ENCODE measurements around the gene MBTPS1.

The MBTPS1 gene

DNA sequence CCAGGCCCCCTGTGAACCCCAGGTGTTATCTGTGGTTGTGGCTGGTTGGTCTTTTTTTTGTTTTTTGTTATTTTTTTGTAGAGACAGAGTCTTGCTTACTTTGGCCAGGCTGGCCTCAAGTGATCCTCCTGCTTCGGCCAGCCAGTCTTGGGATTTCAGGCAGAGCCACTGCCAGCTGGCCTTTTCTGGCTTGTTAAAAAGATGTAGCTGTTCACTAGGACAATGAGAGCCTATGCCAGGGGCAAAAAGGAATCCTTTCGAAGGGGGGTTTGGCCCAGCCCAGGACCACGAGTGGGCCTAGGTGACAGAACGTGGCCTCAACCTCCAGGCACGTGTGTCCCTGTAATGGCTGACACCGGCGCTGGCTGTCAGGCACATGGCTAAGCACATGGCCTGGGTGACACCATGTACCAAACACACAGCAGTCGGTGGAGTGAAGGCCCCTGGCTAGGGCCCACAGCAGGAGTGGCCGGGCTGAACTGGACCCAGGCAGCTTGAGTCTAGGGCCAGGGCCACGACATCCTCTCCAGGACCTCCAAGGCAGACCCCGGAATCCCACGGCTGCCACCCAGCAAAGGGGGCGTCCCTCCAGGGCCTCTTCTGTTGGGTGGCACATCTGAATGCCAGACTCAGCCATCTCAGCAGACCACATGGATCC lies 67.2 kb downstream of the MBTPS1 start:
- no peak for ATAC-seq

DNA sequence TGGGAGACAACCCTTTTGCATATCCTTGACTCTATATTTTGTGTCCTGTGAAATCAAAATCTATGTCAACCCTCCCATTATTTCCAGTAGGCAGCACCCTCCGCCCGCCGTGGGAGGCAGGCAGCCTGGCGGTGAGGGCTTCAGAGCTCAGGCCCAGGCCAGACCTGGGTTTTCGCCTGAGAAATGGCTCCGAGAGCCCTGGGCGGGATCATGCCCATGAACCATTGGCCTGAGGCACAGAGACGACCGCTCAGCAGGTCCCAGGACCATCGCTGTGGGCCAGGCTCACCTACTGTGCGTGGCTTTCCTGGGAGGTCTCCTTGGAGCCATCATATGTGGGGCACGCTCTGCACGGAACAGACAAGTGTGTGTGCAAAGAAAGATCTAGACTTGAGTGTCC lies 67.9 kb downstream of the MBTPS1 start:
- ATAC-seq = no peak

DNA sequence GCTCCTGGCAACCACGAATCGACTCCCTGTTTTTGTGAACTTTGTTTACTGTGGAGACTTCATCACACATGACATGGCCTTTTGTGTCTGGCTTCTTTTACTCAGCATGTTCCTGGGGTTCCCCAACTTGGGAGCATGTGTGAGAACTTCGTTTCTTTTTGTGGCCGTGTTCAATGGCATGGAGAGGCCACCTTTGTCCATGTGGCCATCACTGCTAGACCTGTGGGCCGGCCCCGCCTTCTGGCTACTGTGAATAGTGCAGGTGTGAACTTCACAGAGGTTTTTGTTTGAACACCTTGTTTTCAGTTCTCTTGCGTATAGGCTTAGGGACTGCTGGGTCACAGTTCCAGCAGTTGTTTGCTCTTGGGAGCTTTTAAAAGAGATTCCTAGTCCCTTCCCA lies 68.5 kb downstream of the MBTPS1 start:
- no peak for ATAC-seq

DNA sequence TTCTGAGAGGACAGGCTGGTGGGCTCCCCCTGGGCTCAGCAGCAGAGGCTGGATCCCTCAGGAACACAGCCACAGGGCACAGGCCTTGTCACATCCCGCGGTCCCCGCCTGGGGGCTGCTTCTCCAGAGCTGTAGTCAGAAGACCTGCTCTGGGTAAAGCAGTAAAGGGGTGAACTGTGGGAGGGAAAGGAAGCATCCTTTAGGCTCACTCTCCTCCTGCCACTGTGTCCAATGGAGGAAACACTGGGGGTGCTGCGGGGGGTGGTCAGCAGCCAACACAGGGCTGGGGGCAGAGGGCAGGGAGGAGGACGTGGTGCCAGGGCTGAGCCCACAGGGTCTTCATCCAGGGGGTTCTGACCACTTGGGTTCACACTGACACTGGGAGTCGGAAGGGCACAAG lies 69.1 kb downstream of the MBTPS1 start:
- ATAC-seq = no peak

DNA sequence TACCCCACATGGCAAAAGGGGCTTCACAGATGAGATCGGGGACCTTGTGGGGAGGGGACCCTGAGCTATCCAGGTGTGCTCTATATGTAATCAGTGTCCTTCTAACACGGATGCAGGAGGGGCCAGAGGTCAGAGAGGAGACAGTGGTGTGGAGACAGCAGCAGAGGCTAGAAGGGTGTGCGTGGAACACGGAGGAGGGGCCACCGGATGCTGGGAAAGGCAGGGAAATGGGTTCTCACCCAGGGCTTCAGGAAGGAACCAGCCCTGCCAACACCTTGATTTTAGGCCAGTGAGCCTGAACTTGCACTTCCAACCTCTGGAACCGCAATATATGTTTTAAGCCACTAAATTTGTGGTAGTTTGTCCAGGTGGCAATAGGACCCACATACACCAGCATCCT lies 69.5 kb downstream of the MBTPS1 start:
- no peak for ATAC-seq

DNA sequence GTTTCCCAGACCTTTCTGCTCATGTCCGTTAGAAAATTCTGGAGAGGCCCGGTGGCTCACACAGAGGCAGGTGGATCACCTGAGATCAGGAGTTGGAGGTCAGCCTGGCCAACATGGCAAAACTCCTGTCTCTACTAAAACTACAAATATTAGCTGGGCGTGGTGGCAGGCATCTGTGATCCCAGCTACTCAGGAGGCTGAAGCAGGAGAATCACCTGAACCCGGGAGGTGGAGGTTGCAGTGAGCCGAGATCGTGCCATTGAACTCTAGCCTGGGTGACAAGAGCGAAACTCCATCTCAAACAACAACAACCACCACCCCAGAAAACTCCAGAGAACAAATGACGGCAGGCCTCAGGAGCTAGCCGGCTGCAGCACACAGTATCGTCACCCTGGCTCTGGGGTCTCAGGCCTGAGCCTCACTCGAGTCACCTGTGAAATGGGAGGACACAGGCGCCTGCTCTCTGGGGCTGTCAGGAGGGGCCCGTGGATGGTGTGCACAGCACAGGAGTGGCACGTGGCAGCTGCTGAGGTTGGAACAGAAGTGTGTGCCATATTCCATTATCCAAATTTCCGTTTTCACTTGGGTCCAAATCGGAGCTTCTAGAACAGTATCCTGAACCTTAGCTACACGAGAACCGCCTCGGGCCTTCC lies 70.8 kb downstream of the MBTPS1 start:
- ATAC-seq = no peak

DNA sequence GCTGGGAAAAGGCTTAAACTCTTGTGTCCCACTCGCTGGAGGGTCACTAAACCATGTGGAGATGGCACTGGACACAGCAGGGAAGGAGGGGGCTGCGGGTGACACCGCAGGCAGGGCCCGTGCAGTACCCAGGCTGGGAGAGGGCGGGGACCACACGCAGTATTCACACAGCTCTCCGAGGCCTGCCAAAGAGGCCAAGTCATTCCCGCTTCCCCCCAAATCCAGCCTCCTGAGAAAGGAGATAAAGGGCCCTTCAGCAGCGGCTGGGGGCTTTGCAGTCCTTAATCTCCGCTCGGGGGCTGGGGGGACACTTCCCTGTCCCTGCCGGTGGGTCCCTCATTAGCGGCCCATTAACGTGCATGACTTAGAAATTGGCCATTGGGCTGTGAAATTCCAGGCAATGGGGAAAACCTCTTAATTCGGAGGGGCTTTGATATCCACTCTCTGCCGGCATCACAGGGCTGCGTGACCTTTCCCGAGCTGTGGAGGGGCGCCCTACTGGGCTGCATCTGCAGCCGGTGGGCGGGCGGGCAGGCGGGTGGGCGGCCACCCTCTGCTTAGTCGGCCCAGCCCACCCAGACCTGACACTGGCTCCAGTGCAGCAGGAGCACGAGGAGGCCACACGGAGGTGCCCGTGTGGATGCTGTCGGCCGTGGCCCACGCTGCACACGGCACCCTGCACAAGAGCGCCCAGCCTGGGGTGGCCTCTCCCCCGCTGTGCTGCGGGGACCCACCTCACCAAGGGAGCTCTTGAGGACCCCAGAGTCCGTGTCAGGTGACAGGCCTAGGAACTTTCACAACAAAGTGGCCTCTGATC lies 71.5 kb downstream of the MBTPS1 start:
- no peak for ATAC-seq

DNA sequence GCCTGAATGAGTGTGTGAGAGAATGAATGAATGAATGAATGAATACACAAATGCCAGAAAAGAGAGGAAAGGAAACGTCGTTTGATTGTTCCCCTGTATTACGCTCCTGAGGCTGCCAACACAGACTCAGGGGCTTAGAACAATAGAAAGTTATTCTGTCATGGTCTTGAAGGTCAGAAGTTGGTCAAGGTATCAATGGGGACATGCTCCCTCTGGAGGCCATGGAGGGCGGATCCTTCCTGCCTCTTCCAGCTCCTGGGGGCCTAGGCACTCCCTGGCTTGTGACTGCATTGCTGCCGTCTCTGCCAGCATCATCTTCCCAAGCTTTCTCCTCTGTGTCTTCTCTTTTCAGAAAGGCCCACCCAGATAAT lies 72.6 kb downstream of the MBTPS1 start:
- no peak for ATAC-seq

DNA sequence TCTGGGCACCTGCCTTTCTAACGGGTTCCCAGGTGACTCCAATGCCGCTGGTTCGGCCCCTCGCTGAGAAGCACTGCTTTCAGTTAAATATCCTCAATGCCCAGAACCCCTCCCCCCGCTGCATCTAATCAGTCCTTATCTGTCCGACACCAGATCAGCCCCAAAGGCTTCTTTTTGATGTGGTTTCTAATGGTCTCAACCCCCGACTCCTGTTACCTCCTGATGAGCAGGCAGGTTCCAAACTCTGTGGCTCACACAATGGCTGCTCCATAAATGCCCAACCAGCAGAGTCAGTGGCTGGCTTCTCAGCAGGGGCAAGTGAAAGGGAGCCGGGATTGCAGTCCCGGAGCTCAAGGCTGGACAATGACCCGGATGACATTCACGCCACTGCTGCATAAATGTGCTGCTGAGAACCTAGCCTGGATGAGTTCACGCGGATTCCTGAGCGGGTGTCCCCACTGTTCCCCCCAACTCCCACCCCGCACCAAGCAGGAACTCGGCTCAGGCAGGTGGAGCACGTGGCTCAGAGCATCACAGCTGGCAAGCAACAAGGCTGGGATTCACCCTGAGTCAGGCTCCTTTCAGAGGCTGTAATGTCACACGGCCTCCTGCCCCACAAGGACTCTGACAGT lies 73.1 kb downstream of the MBTPS1 start:
- ATAC-seq = no peak

DNA sequence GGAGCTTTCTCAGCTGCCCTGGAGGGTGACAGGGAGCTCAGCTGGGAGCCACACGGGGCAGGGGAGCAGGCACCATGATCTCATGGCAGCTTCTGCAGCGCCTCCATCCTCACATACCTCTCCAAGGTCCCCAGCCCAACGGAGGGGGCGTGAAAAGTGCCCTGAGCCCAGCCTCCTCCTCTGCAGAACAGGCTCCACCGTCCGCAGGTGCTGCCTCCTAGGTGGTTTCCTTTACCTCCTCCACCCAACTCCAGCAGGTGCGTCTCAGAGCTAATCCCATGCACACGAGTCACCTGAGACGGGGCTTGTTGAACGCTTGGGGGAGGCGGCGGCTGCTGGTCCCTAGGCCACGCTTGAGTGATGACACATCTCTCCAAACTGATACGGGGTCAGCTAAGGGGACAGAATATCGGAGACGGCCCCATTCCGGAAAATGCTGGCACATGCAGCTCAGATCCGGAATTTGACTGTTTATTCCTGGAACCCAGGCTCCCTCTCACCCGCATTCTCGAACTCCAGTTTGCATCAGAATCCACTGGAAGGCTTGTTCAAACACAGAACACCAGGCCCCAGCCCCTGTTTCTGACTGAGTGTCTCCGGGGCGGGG lies 73.8 kb downstream of the MBTPS1 start:
- ATAC-seq = no peak

DNA sequence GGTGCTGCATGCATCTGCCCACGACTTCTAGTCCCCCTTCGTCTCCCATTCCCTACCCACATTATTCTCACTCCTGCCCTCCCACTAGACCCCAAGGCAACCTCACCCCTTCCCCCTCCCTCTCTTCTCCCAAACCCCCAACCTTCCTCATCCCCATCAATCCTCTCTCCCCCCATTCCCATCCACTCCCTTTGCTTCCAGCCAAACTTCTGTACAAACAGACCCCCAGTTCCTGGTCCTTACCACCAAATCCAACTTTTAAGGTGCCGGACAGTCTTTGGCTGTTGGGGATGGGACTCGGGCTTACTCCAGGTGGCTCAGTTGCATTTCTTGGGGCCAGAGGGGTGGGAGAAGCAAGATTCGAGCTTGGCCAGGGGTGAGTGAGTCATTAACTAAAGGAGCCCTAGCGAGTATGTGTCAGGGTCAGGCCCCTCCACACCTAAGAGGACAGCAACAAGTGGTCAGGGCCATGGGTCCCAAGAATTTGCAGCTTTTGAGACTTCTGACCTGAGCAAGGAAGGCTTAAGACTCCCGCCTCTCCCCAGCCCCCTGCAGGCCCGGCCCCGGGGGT lies 74.3 kb downstream of the MBTPS1 start, which contains the start of gene SLC38A8:
SLC38A8 (minus strand) TSS at position 488 of the 571 bp plus-strand sequence. CDS start 638 bp downstream, outside the sequence.
- ATAC-seq = no peak

DNA sequence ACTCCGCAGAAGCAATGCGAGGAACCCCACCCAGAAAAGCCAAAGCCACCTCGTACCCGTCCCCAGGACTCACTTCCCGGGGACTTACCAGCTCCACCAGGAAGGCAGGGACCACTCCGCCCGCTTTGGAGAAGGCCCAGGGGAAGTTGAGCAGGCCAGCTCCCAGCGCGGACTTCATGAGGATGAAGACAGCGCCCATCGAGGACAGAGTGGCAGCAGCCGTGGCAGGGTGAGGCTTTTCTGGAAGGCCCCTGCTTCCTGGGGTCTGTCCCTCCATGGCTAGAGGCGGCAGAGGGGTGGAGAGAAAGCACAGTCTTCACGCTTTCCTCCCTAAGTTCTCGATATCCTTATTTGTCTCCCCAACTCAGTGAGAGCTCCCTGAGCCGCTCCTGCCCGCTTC lies 74.9 kb downstream of the MBTPS1 start:
- ATAC-seq = no peak

DNA sequence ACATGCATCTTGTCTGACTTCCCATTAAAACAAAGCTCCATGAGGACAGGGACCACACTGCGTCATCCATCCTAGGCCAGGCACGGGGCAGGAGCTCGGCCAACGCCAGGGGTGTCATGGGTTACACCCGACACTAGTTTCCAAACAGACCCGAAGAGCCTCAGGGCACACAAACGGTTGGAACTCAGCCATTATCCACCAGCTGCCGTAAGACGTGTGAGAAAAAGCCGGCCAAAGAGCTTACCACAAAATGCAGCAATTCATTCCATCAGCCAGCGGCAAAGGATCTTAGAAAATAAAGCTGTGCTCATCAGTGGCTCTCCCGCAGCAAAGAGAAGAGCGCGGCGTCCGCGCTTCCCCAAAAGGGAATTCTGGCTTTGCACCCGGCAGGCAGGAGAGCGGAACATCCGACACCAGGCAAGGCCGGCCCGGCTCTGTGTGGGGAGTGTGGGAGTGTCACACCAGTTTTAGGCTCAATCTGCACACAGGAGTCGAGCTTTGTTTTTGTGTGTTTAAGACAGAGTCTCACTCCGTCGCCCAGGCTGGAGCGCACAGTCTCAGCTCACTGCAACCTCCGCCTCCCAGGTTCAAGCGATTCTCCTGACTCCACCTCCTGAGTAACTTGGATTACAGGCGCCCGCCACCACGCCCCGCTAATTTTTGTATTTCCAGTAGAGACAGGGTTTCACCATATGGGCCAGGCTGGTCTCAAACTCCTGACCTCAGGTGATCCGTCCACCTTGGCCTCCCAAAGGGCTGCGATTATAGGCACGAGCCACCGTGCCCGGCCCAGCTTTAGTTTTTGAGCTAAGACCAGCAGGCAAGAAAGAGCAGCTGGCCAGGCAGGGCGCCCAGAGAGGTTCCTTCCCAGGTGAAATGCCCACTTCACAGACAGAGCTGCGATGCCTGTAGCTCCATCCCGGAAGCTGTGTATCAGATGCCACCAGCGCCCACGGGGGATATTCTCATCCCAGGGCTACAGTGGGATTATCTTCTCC lies 75.6 kb downstream of the MBTPS1 start:
- ATAC-seq = no peak

DNA sequence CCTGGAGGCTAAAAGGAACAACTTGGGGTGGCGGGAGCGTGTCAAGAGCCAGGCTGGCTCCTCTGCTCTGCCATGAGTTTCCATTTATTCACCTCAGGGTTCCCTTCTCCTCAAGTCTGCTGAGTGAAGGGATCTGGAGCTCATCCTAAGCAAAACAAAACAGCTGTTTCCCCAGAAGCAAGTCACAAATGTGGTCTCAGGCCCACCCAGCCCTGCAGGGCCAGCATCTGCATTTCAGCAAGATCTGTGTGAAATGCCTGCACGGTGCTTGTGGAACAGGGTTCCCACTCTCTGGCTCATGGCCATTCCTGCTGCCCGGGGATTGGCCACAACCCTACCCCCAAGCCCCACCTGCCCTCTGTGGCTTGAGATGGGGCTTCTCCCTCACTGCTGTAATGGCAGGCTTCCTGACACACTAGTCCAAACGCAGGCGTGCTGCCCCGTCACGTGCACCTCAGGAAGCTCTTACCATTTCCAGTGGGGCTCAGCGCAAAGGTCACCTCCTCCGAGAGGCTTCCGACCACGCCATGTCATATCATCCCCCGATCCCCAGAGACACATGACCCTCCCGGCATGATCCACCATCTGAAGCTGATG lies 76.4 kb downstream of the MBTPS1 start:
- no peak for ATAC-seq

DNA sequence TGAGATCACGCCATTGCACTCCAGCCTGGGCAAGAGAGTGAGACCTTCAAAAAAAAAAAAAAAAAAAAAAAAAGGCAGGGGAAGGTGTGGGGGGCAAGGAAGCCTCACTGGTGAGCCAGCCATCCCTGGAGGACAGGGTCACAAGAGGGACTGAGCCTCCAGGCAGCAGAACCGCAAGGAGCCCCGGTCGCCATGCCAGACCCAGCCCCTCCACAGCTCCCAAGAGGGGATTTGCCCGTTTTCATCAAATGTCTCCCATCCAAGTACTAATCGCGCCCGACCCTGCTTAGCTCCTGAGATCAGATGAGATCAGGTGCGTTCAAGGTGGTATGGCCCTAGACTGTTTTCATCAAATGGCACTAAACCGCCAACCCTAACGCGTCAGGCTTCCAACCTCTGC lies 77.0 kb downstream of the MBTPS1 start:
- no peak for ATAC-seq

DNA sequence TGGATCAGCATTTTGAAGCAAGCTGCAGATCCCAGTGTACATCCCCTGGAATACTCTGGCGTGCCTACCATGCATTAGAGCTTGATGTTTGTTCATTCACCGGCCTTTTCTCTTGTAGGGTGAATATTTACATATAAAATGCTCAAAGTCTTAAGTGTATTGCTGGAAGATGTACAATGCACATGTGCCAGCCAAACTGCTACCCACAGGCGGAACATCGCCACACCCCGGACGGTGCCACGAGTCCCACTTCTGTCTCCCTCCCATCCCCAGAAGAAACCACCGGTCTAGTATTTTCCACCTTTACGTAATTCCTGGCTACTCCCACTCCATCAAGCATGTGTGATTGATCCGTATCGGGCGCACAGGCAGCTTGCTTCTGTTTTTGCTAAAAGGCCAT lies 78.3 kb downstream of the MBTPS1 start:
- no peak for ATAC-seq

DNA sequence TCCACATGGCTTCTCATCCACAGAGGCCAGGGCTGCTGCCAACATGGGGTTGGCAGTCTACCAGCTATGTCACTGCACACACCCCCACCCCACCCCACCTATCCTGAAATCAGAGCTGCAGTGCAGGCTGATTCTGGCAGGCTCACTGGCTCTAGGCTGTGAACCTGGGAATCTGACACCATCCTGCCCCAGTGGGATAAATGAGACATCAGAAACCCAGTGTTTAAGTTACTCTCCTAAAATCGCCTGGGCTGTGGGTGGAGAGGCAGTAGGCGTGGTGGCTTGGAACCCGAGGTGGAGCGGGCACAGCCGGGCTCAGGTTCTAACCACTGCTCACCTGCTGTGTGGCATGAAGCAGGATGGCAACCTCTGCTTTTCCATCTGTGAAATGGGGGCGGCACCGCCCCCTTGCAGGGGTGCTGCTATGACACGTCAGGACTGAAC lies 79.7 kb downstream of the MBTPS1 start:
- no peak for ATAC-seq

DNA sequence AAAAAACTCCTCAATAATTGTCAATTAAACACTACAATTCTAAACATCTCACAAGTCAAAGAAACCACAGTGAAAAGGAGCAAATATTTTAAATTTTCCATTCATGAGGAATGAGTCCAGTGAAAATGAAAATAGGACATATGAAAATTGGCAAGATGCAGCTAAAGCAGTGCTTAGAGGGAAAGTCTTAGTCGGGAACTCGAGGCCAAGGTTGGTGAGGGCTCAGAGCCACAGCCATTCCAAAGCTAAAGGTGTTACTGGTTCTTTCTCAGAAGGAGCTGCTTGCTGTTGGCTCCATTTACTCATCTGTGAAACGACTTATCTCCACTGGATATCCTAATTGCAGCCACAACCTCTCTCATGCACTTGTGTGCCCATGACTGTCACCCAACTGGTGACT lies 80.6 kb downstream of the MBTPS1 start:
- ATAC-seq = no peak

DNA sequence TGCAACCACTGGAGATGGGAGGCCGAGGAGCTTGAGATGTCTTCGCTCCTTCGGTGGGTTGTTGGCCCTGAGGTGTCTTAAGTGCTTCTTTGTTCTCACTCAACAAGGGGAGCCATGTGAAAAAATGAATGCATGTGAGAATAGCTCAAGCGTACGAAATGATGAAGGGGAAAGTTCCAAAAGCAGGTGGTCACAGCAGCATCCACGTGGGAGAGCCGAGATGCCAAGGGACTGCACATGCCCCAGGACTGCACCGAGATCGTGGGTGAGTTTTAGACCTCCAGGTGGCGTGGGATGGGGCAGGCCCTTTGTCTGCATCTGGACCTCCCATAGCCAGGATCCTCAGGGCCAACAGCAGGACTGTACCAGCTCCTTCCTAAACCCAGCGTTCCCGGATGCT lies 82.2 kb downstream of the MBTPS1 start:
- no peak for ATAC-seq

DNA sequence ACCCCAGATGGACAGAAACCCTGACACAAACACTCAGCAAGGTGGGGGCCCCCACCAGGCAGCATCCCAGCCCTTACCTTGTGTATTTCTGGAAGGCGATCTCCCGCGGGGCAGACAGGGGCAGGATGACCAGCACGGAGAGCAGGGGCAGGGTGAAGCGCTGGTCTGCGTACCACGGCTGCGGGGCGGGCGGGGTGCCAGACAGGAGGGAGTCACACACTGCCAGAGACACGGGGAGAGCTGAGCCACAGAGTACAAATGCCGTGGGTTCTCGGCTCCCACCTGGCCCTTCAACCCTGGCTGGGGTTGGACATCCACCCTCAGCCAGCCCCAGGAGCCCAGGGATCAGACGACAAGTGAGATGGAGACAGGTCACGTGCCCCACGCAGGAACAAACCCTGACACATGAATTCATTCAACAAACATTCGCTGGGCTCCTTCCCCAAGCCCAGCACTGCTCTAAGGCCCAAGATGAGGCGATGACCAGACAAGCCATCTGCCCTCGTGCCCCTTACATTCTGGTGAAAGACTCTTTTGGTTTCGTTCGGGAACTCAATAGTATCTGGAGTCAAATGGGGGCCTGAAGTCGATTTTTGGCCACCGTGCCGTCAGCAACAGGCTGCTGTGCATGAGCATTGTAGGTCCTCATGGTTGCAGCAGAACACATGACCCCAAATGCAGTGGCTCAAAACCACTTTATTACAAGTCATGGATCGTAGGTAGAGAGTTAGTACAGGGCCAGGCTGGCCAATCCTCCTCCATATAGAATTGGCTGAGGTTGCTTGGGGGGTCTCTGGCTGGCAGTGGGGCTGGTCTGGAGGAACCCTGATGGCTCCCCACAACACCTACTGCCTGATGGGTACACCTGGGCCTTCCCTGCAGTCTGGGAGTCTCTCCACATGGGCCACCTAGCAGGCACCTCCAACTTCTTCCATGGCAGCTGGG lies 83.2 kb downstream of the MBTPS1 start:
- no peak for ATAC-seq

Measured in activated CD4-positive, CD25-positive, alpha-beta regulatory T cell treated with anti-CD3 and anti-CD28 coated beads, Interleukin-2, amount 50 U/mL, for 24 hours (primary cell).